ENCODE results near the gene FAM107B.

Gene FAM107B

GRCh38 chr10:14489522-14490177 is 285.0 kb downstream of the FAM107B start:
- H3K4me3 ChIP-seq (ENCODE audit: low read depth, low read length) = no peak overlapping the region
- DNase-seq (ENCODE audit: low read depth) = no peak
- no peak for TF ChIP-seq CTCF (IDR thresholded peaks at IDR 0.05; ENCODE audit: control insufficient read depth, extremely low read depth, insufficient read depth)

- DNase-seq (ENCODE audit: low read depth) = no peak
- no peak for TF ChIP-seq CTCF (IDR thresholded peaks at IDR 0.05; ENCODE audit: control insufficient read depth, extremely low read depth, insufficient read depth)
- H3K4me3 ChIP-seq (ENCODE audit: low read depth, low read length) = no peak overlapping the region
Measured at GRCh38 chr10:14487488-14487883, 287.2 kb downstream of the FAM107B start.

- no peak for DNase-seq (ENCODE audit: low read depth)
- no peak for TF ChIP-seq CTCF (IDR thresholded peaks at IDR 0.05; ENCODE audit: control insufficient read depth, extremely low read depth, insufficient read depth)
- H3K4me3 ChIP-seq (ENCODE audit: low read depth, low read length) = no peak overlapping the region
Measured at GRCh38 chr10:14486777-14487487, 287.8 kb downstream of the FAM107B start.

- no peak for DNase-seq (ENCODE audit: low read depth)
- no peak for TF ChIP-seq CTCF (IDR thresholded peaks at IDR 0.05; ENCODE audit: control insufficient read depth, extremely low read depth, insufficient read depth)
- no peak overlapping the region for H3K4me3 ChIP-seq (ENCODE audit: low read depth, low read length)
Measured at GRCh38 chr10:14485986-14486385, 288.7 kb downstream of the FAM107B start.

GRCh38 chr10:14483417-14483816 is 291.3 kb downstream of the FAM107B start:
- DNase-seq (ENCODE audit: low read depth) = no peak
- no peak for TF ChIP-seq CTCF (IDR thresholded peaks at IDR 0.05; ENCODE audit: control insufficient read depth, extremely low read depth, insufficient read depth)
- no peak overlapping the region for H3K4me3 ChIP-seq (ENCODE audit: low read depth, low read length)

- no peak for DNase-seq (ENCODE audit: low read depth)
- TF ChIP-seq CTCF (IDR thresholded peaks at IDR 0.05; ENCODE audit: control insufficient read depth, extremely low read depth, insufficient read depth) = no peak
- H3K4me3 ChIP-seq (ENCODE audit: low read depth, low read length) = no peak overlapping the region
Measured at GRCh38 chr10:14481752-14482151, 292.9 kb downstream of the FAM107B start.

Measured in LNCaP clone FGC (cell line).